DOHH2 (cell line): Measurements from ENCODE around the gene EVPL.
"Not testable (repeated sequence)": the region's sequence is repeated elsewhere in the genome, so short reads cannot be mapped to it uniquely, and the experiment has no call there.

ENCODE experiments used
- H3F3A ChIP-seq: fragments of 200-600 bp; sonication (generic), shearing (Covaris generic); 2 replicates; pipeline ENCODE4 v1.6.0; 2016; ENCODE audit warnings: antibody characterized with exemption, mild to moderate bottlenecking; ENCODE audit not compliant: control insufficient read depth, insufficient read depth
- H3K27ac ChIP-seq: fragments of 200-600 bp; sonication (generic); 2 replicates; pipeline ENCODE4 v1.5.1; 2014; ENCODE audit warnings: low read depth, mild to moderate bottlenecking, low read length, moderate library complexity
- H3K27me3 ChIP-seq: fragments of 200-600 bp; sonication (generic); 2 replicates; pipeline ENCODE4 v1.6.1; 2014; ENCODE audit warnings: mild to moderate bottlenecking, low read length, mixed read lengths; ENCODE audit not compliant: control insufficient read depth
- H3K36me3 ChIP-seq: fragments of 200-600 bp; sonication (generic); 2 replicates; pipeline ENCODE4 v1.6.1; 2014; ENCODE audit warnings: mild to moderate bottlenecking, low read length, moderate library complexity, mixed read lengths; ENCODE audit not compliant: control insufficient read depth
- H3K4me1 ChIP-seq: fragments of 200-600 bp; sonication (generic); 2 replicates; pipeline ENCODE4 v1.6.1; 2014; ENCODE audit warnings: mild to moderate bottlenecking, low read length, mixed read lengths; ENCODE audit not compliant: control insufficient read depth
- H3K4me2 ChIP-seq: fragments of 200-600 bp; sonication (generic); 2 replicates; pipeline ENCODE4 v1.6.0; 2014; ENCODE audit warnings: mild to moderate bottlenecking, low read length, moderate library complexity
- H3K4me3 ChIP-seq: fragments of 200-600 bp; sonication (generic); 2 replicates; pipeline ENCODE4 v1.5.1; 2014; ENCODE audit warnings: mild to moderate bottlenecking, low read length, mixed read lengths
- H3K79me2 ChIP-seq: fragments of 200-600 bp; sonication (generic); 2 replicates; pipeline ENCODE4 v1.6.1; 2014; ENCODE audit warnings: mild to moderate bottlenecking, low read length, mixed read lengths; ENCODE audit not compliant: control insufficient read depth
- H3K9me2 ChIP-seq: fragments of 200-600 bp; sonication (generic); replicated peaks from 2 replicates; pipeline ENCODE4 v1.6.1; 2014; ENCODE audit warnings: mild to moderate bottlenecking, low read length, mixed read lengths; ENCODE audit not compliant: control insufficient read depth
- H3K9me3 ChIP-seq: fragments of 200-600 bp; sonication (generic); 2 replicates; pipeline ENCODE4 v1.6.1; 2014; ENCODE audit warnings: antibody characterized with exemption, low read length, mixed read lengths; ENCODE audit not compliant: control insufficient read depth, insufficient read depth
- H4K20me1 ChIP-seq: fragments of 200-600 bp; sonication (generic); 2 replicates; pipeline ENCODE4 v1.6.0; 2014; ENCODE audit warnings: low read depth, mild to moderate bottlenecking, antibody characterized with exemption, low read length, moderate library complexity; ENCODE audit not compliant: control insufficient read depth, insufficient read depth
- EZH2phosphoT487 ChIP-seq: fragments of 200-600 bp; sonication (generic); IDR thresholded peaks from 2 replicates; pipeline ENCODE4 v1.6.1; 2017; ENCODE audit warnings: borderline replicate concordance, mild to moderate bottlenecking, antibody characterized with exemption, low read length, moderate library complexity, mixed read lengths
- TF ChIP-seq, protein P1 (sequence below): fragments of 200-600 bp; sonication (generic); IDR thresholded peaks from one replicate; pipeline ENCODE4 v1.5.1; 2014; ENCODE audit warnings: antibody characterized with exemption, mild to moderate bottlenecking, low read depth, low read length; ENCODE audit not compliant: poor library complexity, severe bottlenecking

EVPL gene

DNA sequence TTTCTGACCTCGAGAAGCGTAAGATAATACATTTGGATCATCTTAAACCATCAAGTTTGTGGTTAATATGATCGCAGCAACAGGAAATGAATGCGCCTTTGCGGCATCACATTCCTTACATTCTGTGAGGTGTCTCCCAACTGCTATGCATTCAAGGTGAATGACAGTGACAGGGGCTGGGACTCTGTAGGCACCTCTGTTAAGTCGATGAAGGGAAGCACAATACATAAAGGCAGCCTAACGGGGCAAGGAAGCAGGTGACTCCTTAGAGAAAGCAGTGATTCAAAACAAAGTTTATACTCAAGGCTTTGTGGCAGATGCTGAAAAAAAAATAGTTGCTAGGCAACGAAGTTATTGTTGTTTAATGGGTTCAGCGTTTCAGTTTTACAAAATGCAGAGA, 21.6 kb upstream of the EVPL start:
- H3K36me3 ChIP-seq: peaks cover 85% of the 10 kb centered on the region
- H4K20me1 ChIP-seq: no peaks in the 10 kb centered on the region
- H3K27ac ChIP-seq: no peak overlapping the region
- no peaks in the 10 kb centered on the region for H3K9me3 ChIP-seq
- H3K4me2 ChIP-seq: no peak overlapping the region
- H3K79me2 ChIP-seq: peaks cover 4% of the 10 kb centered on the region; the same call in 1 of the 2 replicates
- TF ChIP-seq EZH2phosphoT487: no peak
- TF ChIP-seq, protein P1, sequence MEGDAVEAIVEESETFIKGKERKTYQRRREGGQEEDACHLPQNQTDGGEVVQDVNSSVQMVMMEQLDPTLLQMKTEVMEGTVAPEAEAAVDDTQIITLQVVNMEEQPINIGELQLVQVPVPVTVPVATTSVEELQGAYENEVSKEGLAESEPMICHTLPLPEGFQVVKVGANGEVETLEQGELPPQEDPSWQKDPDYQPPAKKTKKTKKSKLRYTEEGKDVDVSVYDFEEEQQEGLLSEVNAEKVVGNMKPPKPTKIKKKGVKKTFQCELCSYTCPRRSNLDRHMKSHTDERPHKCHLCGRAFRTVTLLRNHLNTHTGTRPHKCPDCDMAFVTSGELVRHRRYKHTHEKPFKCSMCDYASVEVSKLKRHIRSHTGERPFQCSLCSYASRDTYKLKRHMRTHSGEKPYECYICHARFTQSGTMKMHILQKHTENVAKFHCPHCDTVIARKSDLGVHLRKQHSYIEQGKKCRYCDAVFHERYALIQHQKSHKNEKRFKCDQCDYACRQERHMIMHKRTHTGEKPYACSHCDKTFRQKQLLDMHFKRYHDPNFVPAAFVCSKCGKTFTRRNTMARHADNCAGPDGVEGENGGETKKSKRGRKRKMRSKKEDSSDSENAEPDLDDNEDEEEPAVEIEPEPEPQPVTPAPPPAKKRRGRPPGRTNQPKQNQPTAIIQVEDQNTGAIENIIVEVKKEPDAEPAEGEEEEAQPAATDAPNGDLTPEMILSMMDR: no peak
- H3F3A ChIP-seq: no peaks in the 10 kb centered on the region
- H3K27me3 ChIP-seq: no peaks in the 10 kb centered on the region
- peaks cover 7% of the 10 kb centered on the region; the same call in 1 of the 2 replicates for H3K4me1 ChIP-seq
- no peak overlapping the region for H3K4me3 ChIP-seq
- no peaks in the 10 kb centered on the region for H3K9me2 ChIP-seq

DNA sequence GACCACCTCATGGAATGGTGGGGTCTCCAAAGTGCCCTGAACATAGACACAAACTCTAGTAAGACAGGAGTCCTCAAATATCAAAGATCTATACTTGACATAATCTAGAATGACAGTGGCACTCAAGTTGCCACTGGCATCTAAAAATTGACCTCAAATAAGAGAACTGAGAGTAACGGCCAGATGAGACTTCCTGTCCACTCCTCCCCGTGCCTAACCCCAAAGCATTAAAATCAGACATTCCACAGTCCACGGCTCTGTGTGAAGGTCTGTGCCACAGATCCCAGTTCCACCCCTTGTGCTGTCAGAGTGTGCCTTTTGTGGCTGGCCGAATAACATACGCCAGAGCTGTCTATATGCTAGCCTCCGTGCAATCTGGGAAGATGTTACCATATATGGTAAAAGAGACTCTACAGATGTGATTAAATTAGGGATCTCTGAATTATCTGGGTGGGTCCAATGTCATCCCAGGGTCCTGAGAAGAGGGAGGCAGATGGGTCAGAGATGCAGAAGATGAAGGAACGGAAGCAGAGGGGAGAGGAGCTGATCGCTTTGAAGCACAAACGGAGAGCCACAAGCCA, 21.0 kb upstream of the EVPL start:
- H3K27me3 ChIP-seq: no peaks in the 10 kb centered on the region
- peaks cover 85% of the 10 kb centered on the region for H3K36me3 ChIP-seq
- H3K9me3 ChIP-seq: no peaks in the 10 kb centered on the region
- H3F3A ChIP-seq: no peaks in the 10 kb centered on the region
- no peaks in the 10 kb centered on the region for H4K20me1 ChIP-seq
- H3K79me2 ChIP-seq: no peaks in the 10 kb centered on the region
- no peak overlapping the region for H3K27ac ChIP-seq
- H3K4me3 ChIP-seq: no peak overlapping the region
- no peaks in the 10 kb centered on the region for H3K9me2 ChIP-seq
- TF ChIP-seq, protein P1: no peak
- TF ChIP-seq EZH2phosphoT487: no peak
- no peak overlapping the region for H3K4me2 ChIP-seq
- peaks cover 7% of the 10 kb centered on the region; the same call in 1 of the 2 replicates for H3K4me1 ChIP-seq

DNA sequence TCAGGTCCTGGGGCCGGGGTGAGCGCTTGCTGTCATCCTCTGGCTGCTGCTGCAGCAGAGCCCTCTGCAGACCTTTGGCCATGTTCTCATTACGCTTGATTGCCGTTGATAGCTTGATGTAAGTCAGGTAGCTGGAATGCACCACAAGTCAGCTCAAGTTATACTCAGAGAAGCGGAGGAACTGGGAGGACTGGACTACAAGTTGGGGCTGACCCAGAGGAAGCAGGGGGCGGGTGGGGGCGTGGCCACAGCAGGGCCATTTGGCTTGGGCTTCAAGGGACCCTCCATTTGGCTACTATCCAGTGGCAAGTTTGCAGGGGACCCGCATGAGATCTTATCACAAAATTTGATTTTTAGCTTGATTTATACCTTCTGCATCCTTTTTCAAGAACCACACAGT, 19.0 kb upstream of the EVPL start:
- no peak overlapping the region for H3K27ac ChIP-seq
- H3K4me2 ChIP-seq: no peak overlapping the region
- no peaks in the 10 kb centered on the region for H3K9me2 ChIP-seq
- H3K4me1 ChIP-seq: peaks cover 7% of the 10 kb centered on the region; the same call in 1 of the 2 replicates
- H3K36me3 ChIP-seq: peaks cover 92% of the 10 kb centered on the region
- H3F3A ChIP-seq: no peaks in the 10 kb centered on the region
- no peaks in the 10 kb centered on the region for H4K20me1 ChIP-seq
- no peaks in the 10 kb centered on the region for H3K27me3 ChIP-seq
- no peaks in the 10 kb centered on the region for H3K9me3 ChIP-seq
- no peak overlapping the region for H3K4me3 ChIP-seq
- TF ChIP-seq, protein P1: no peak
- no peak for TF ChIP-seq EZH2phosphoT487
- no peaks in the 10 kb centered on the region for H3K79me2 ChIP-seq

- not testable (repeated sequence) for H3K4me1 ChIP-seq, H3K4me2 ChIP-seq, H3K9me3 ChIP-seq, H3K9me2 ChIP-seq, H3K4me3 ChIP-seq, H4K20me1 ChIP-seq, H3K27me3 ChIP-seq, H3K79me2 ChIP-seq, H3K27ac ChIP-seq, H3F3A ChIP-seq
- H3K36me3 ChIP-seq: peaks cover 92% of the 10 kb centered on the region
Measured at GRCh38 chr17:76044475-76045007, 17.4 kb upstream of the EVPL start.

GRCh38 chr17:76042868-76043267, 15.8 kb upstream of the EVPL start:
- not testable (repeated sequence) for H3K9me3 ChIP-seq, H4K20me1 ChIP-seq, H3K27me3 ChIP-seq, H3K9me2 ChIP-seq, H3K27ac ChIP-seq, H3K4me3 ChIP-seq, H3F3A ChIP-seq, H3K4me2 ChIP-seq, H3K4me1 ChIP-seq, H3K79me2 ChIP-seq
- H3K36me3 ChIP-seq: peaks cover 90% of the 10 kb centered on the region
